ENCODE results near the gene GRID2.

GRID2 gene

GRCh38 chr4:93605163-93605562, 1301.4 kb downstream of the GRID2 start:
- no peak for TF ChIP-seq CTCF (IDR thresholded peaks at IDR 0.05)

- TF ChIP-seq CTCF (IDR thresholded peaks at IDR 0.05) = no peak
Measured at GRCh38 chr4:93617606-93618005, 1313.8 kb downstream of the GRID2 start.

- no peak for TF ChIP-seq CTCF (IDR thresholded peaks at IDR 0.05)
Measured at GRCh38 chr4:93633721-93634120, 1330.0 kb downstream of the GRID2 start.

GRCh38 chr4:93635943-93636342, 1332.2 kb downstream of the GRID2 start:
- no peak for TF ChIP-seq CTCF (IDR thresholded peaks at IDR 0.05)

- TF ChIP-seq CTCF (IDR thresholded peaks at IDR 0.05) = no peak
Measured at GRCh38 chr4:93645120-93645519, 1341.4 kb downstream of the GRID2 start.

GRCh38 chr4:93646233-93646930, 1342.6 kb downstream of the GRID2 start:
- TF ChIP-seq CTCF (IDR thresholded peaks at IDR 0.05) = no peak

GRCh38 chr4:93648258-93648657, 1344.5 kb downstream of the GRID2 start:
- no peak for TF ChIP-seq CTCF (IDR thresholded peaks at IDR 0.05)

- no peak for TF ChIP-seq CTCF (IDR thresholded peaks at IDR 0.05)
Measured at GRCh38 chr4:93649828-93650227, 1346.1 kb downstream of the GRID2 start.

All from LNCAP (cell line).